Lower leg skin (tissue), 4 donors: ENCODE results near the gene SPATA13. TPM values are rescaled to one million over a fixed set of nuclear protein-coding genes. Genes with fewer than 3 reads are reported as not detected.
A peak's percentile ranks its signal among the peaks of the same experiment; 100 is the strongest.

ENCODE experiments used
- DNase-seq, 2 donors: peaks; one replicate each; pipeline ENCODE4 v3.0.0-alpha.2; 2019; ENCODE audit warnings: low spot score in 2 of 2
- H3K4me3 ChIP-seq: fragments of 200-600 bp; sonication (generic); 2 replicates; pipeline ENCODE4 v1.5.1; 2017; ENCODE audit warnings: mild to moderate bottlenecking, low read depth; ENCODE audit not compliant: poor library complexity, severe bottlenecking
- POLR2A ChIP-seq, 2 donors: fragments of 450-650 bp; IDR thresholded peaks; one replicate each; pipeline ENCODE4 v1.6.1; 2016 to 2017; ENCODE audit warnings: antibody characterized with exemption in 2 of 2, mild to moderate bottlenecking in 1 of 2, moderate library complexity in 1 of 2
- WGBS, 2 donors: methylation state at CpG; one replicate each; pipeline ENCODE4 v1.1.5; 2018; 5-methylcytosine and 5-hydroxymethylcytosine counted together
- intact Hi-C: fragments of 100-400 bp; cut with DNase I; formaldehyde crosslinking; loops from one replicate; pipeline ENCODE4 v1.15.0; 2023; ENCODE audit warnings: low total_unique reads
- total RNA-seq, 4 donors: library from RNA; depleted of rRNA; stranded (reverse); fragments of >200 nt; gene quantifications; one replicate each; pipeline ENCODE4 v1.1.0, GENCODE V29; 2016
- TF ChIP-seq, protein P1 (sequence below), 3 donors: fragments of 450-650 bp; IDR thresholded peaks; one replicate each; pipeline ENCODE4 v1.5.1; 2016; ENCODE audit warnings: antibody characterized with exemption in 3 of 3, mild to moderate bottlenecking in 3 of 3, moderate library complexity in 2 of 3

Gene SPATA13
- total RNA-seq, 4 donors from 2014 or later = 30.6 to 78.3 (median 46.2) TPM

GRCh38 chr13:24218338-24218737 lies 57.8 kb downstream of the SPATA13 start:
- TF ChIP-seq, protein P1, sequence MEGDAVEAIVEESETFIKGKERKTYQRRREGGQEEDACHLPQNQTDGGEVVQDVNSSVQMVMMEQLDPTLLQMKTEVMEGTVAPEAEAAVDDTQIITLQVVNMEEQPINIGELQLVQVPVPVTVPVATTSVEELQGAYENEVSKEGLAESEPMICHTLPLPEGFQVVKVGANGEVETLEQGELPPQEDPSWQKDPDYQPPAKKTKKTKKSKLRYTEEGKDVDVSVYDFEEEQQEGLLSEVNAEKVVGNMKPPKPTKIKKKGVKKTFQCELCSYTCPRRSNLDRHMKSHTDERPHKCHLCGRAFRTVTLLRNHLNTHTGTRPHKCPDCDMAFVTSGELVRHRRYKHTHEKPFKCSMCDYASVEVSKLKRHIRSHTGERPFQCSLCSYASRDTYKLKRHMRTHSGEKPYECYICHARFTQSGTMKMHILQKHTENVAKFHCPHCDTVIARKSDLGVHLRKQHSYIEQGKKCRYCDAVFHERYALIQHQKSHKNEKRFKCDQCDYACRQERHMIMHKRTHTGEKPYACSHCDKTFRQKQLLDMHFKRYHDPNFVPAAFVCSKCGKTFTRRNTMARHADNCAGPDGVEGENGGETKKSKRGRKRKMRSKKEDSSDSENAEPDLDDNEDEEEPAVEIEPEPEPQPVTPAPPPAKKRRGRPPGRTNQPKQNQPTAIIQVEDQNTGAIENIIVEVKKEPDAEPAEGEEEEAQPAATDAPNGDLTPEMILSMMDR (IDR thresholded peaks at IDR 0.05) = no peak
- no peak for TF ChIP-seq POLR2A (IDR thresholded peaks at IDR 0.05)
- intact Hi-C loops = loop anchor here (10.0 kb wide), 1 partner anchor 164 kb away; no protein-coding TSS in a partner anchor
- no peak overlapping the region for H3K4me3 ChIP-seq
- DNase-seq = no peak
- 81 to 86% methylated on average over 3 of the region's 3 CpGs for WGBS, 2 donors

GRCh38 chr13:24218977-24219376 lies 58.5 kb downstream of the SPATA13 start:
- TF ChIP-seq POLR2A (IDR thresholded peaks at IDR 0.05) = no peak
- TF ChIP-seq, protein P1 (IDR thresholded peaks at IDR 0.05) = no peak
- DNase-seq = no peak
- no peak overlapping the region for H3K4me3 ChIP-seq
- WGBS, 2 donors = 52 to 65% methylated on average over 2 of the region's 2 CpGs
- intact Hi-C loops = loop anchor here (10.0 kb wide), 1 partner anchor 164 kb away; no protein-coding TSS in a partner anchor

- TF ChIP-seq, protein P1 (IDR thresholded peaks at IDR 0.05) = peak in 1 of 3 donors; percentile 52
- TF ChIP-seq POLR2A (IDR thresholded peaks at IDR 0.05) = no peak
- no peak overlapping the region for H3K4me3 ChIP-seq
- intact Hi-C loops = loop anchor here (5.0 kb wide), 1 partner anchor 198 kb away; no protein-coding TSS in a partner anchor
- WGBS, 2 donors = 65% methylated on average over 6 of the region's 6 CpGs
- DNase-seq = peak in 1 of 2 donors; percentile 69
Observed at GRCh38 chr13:24220086-24220703, 59.7 kb downstream of the SPATA13 start.

DNA sequence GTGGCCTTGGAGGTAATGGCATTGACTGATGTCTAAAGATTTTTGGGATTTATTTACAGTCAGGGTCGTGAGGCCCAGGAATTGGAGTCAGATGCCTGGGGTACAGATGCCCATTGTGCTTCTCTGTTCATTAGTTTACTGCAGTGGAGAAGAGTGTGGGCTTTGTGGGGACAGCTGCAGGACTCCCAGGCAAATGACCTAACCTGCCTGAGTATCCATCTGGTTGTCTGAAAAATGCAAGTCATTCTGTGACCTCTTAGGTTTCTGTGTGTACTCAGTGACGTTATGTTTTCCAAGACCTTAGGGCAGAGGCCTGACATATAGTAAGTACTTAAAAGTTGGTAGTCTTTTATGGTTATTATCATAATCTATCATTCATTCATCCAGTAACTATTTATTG lies 60.5 kb downstream of the SPATA13 start:
- no peak for TF ChIP-seq POLR2A (IDR thresholded peaks at IDR 0.05)
- TF ChIP-seq, protein P1 (IDR thresholded peaks at IDR 0.05) = no peak
- intact Hi-C loops = loop anchor here (5.0 kb wide), 1 partner anchor 199 kb away; no protein-coding TSS in a partner anchor
- whole genome bisulfite sequencing, 2 donors = 58 to 69% methylated on average over 2 of the region's 2 CpGs
- DNase-seq = no peak
- no peak overlapping the region for H3K4me3 ChIP-seq

DNA sequence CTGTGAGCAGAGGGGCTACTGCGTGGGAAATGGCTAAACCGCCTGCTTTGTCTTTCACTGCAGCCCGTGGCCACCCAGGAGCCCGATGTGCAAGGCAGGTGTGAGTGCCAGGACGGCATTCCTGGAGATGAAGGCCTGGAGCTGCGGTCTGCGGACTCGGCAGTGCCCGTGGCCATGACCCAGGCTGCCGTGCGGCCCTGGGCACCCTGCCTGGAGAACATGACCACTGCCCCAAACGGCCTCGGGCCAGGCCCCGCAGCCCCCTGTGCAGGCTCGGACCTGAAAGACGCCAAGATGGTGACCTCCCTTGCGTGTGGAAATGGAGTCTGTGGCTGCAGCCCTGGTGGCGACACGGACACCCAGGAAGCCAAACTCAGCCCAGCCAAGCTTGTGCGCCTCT lies 62.2 kb downstream of the SPATA13 start:
- DNase-seq = no peak
- TF ChIP-seq, protein P1 (IDR thresholded peaks at IDR 0.05) = no peak
- TF ChIP-seq POLR2A (IDR thresholded peaks at IDR 0.05) = no peak
- 87 to 91% methylated on average over 16 to 19 of the region's 20 CpGs for WGBS, 2 donors
- H3K4me3 ChIP-seq = no peak overlapping the region
- intact Hi-C loops = loop anchor here (5.0 kb wide), 1 partner anchor 200 kb away; no protein-coding TSS in a partner anchor
